Measurements from ENCODE around the gene ARRDC4.

ARRDC4 gene

GRCh38 chr15:97960364-97961066 is at the start of gene ARRDC4:
Gene ARRDC4, plus strand, starts transcription at chr15:97960703. Its CDS starts 159 bp downstream, at chr15:97960862.
- DNase-seq, result peak; percentile 96 to 99

GRCh38 chr15:97914711-97915110 is 45.8 kb upstream of the ARRDC4 start:
- DNase-seq, result no peak

- DNase-seq, result no peak
Observed at GRCh38 chr15:97915261-97915660, 45.2 kb upstream of the ARRDC4 start.

GRCh38 chr15:97921296-97921865 is 39.1 kb upstream of the ARRDC4 start:
- no peak for DNase-seq

GRCh38 chr15:97929456-97930229 is 30.9 kb upstream of the ARRDC4 start:
- no peak for DNase-seq

GRCh38 chr15:97930230-97930629 is 30.3 kb upstream of the ARRDC4 start:
- no peak for DNase-seq

GRCh38 chr15:97931314-97931713 is 29.2 kb upstream of the ARRDC4 start:
- DNase-seq, result no peak

- DNase-seq, result no peak
Observed at GRCh38 chr15:97933589-97933988, 26.9 kb upstream of the ARRDC4 start.

GRCh38 chr15:97940993-97941392 is 19.5 kb upstream of the ARRDC4 start:
- no peak for DNase-seq

GRCh38 chr15:97941572-97941971 is 18.9 kb upstream of the ARRDC4 start:
- DNase-seq, result no peak

GRCh38 chr15:97944724-97945123 is 15.8 kb upstream of the ARRDC4 start:
- no peak for DNase-seq

GRCh38 chr15:97947465-97948260 is 12.8 kb upstream of the ARRDC4 start:
- no peak for DNase-seq

GRCh38 chr15:97953254-97953653 is 7.2 kb upstream of the ARRDC4 start:
- no peak for DNase-seq

- no peak for DNase-seq
Observed at GRCh38 chr15:97953748-97954147, 6.8 kb upstream of the ARRDC4 start.

- DNase-seq, result no peak
Observed at GRCh38 chr15:97955035-97955434, 5.5 kb upstream of the ARRDC4 start.

- no peak for DNase-seq
Observed at GRCh38 chr15:97955529-97955928, 5.0 kb upstream of the ARRDC4 start.

- peak in 1 of 2 donors; percentile 1 for DNase-seq
Observed at GRCh38 chr15:97959724-97960363, 659 bp upstream of the ARRDC4 start.

- peak; percentile 2 to 19 for DNase-seq
Observed at GRCh38 chr15:97961067-97961954, 808 bp downstream of the ARRDC4 start.

GRCh38 chr15:97962263-97962662 is 1.8 kb downstream of the ARRDC4 start:
- DNase-seq, result no peak

- no peak for DNase-seq
Observed at GRCh38 chr15:97963779-97964178, 3.3 kb downstream of the ARRDC4 start.

- no peak for DNase-seq
Observed at GRCh38 chr15:97966246-97966645, 5.7 kb downstream of the ARRDC4 start.

Measured in CD4-positive, alpha-beta T cell treated with Interferon alpha-2 for 1 hour (primary cell).